GM21367 (cell line): Measurements from ENCODE around the gene FGF14.
A peak's percentile ranks its signal among the peaks of the same experiment; 100 is the strongest.

Source experiments
- ATAC-seq: cut with Tn5 transposase; IDR thresholded peaks from one replicate; pipeline ENCODE4 v1.9.1; 2021; ENCODE audit not compliant: unreplicated experiment

Gene FGF14

DNA sequence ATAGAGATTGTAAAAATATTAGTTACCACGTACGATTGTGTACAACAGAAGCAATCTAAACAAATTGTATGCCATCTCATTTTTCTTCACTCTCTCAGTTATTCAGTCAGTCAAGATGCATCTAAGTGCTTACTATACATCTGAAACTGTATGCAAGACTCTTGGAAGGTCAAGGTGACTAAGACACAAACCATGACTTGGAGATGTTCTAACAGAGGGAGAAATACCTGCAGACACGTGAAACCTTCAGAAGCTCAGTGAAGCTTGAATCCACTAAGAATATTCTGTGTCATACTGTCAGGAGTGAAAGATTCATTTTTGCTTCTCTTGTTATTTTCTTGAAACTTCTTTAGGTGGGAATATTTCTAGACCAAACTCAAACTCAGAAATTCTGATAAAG, 584.0 kb downstream of the FGF14 start:
- no peak for ATAC-seq

DNA sequence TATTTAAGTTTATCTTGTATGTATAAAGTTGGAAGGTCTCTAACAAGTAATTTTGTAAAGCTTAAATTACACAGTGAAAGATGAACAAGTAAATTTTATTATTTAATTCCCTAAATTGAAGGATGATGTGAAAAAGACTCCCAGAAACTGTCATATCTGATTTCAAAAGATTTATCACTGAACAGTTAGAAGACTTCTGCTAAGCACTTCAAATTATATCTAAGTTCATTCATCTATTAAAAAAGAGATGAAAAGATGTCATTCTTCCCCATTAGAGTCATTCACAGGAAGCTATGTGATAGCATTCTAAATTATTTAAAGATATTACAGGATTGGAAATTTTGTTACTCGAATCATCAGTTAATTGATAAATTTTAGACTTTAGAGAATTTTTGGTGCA, 590.0 kb downstream of the FGF14 start:
- ATAC-seq, result no peak

- ATAC-seq, result no peak
These were observed 590.5 kb downstream of the FGF14 start for GRCh38 chr13:101811284-101811839.

- ATAC-seq, result no peak
These were observed 602.7 kb downstream of the FGF14 start for GRCh38 chr13:101799196-101799595.

DNA sequence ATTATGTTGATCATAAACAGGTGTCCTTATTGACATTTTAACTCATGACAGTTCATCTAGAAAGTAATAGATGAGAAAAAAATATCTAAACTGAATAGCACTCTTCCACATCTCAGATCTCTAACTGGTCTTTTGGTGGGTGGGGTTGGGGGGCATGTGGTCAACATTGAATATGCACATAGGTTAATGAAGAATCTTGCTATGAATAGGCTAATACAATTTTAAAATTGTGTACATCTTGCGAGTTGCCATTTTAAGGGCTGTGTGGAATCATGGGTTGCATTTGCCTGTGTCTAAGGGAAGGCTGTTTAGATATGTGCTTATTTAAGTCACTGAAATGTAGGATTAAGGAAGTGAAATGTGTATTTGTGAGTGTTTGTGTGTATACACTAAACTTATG, 603.4 kb downstream of the FGF14 start:
- ATAC-seq, result no peak

DNA sequence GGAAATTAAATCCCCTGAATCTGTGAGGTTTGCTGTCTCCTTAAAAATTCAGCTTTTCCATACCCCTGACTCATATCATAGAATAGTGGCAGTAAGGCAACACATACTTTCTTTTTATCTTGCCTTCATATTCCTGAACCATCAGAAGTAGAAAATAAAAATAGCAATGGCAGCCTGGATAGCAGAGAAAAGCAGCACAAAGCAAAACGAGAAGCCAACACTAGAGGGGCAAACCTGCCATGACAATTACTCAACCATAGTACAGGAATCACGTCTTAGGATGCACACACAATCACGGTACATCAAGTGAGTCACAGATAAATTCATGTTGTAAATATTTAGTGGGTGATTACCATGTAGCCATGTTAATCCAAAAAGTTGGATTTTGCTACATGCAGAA, 606.4 kb downstream of the FGF14 start:
- no peak for ATAC-seq

- ATAC-seq, result no peak
These were observed 606.8 kb downstream of the FGF14 start for GRCh38 chr13:101795025-101795424.

GRCh38 chr13:101792189-101792588, 609.7 kb downstream of the FGF14 start:
- ATAC-seq, result no peak

DNA sequence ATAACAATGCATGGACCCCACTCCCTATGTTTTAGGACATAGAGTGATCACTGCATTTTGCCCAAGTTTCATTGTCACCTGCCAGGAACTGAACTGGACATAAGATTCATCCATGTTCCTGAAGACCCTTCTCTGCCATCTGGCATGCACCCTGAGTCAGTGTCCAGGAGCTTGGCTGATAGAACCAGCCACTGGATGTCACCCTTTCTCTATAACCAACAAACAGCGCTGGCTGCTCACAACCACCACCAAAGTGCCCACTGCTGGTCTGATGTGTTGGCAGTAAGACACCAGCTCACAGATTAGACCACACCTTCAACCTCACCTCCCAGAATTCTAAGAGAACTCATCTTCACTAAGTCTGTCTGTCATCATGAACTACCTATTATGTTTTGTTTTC, 616.0 kb downstream of the FGF14 start:
- no peak for ATAC-seq

- ATAC-seq, result no peak
These were observed 617.5 kb downstream of the FGF14 start for GRCh38 chr13:101784313-101784712.

DNA sequence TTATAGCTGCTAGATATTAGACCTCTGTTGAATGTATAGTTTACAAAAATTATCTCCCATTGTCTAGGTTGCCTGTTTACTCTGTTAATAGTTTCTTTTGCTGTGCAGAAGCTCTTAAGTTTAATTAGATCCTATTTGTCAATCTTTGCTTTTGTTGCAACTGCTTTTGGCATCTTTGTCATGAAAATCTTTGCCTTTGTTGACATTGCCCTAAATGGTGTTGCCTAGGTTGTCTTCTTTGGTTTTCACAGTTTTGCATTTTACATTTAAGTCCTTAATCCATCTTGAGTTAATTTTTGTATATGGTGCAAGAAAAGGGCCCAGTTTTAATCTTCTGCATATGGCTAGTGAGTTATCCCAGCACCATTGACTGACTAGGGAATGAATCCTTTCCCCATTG, 618.3 kb downstream of the FGF14 start:
- no peak for ATAC-seq

DNA sequence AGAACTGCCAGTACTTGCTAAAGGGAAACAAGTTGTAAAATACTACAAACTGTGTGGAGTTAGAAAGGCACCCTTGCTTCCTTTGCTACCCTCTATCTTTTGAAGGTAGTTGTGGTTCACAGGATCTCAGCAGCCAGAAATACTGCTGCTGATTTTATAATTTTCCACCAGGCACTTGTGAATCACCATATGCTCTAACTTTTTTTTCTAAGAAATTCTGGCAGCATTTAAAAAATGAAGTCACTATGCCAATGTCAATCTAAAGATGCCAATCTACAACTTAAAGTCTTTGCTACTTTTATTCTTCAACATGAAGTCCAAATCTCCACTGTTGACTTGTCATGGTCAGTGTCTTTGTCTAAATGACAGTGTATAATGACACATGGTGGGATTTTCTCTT, 621.6 kb downstream of the FGF14 start:
- ATAC-seq, result no peak

DNA sequence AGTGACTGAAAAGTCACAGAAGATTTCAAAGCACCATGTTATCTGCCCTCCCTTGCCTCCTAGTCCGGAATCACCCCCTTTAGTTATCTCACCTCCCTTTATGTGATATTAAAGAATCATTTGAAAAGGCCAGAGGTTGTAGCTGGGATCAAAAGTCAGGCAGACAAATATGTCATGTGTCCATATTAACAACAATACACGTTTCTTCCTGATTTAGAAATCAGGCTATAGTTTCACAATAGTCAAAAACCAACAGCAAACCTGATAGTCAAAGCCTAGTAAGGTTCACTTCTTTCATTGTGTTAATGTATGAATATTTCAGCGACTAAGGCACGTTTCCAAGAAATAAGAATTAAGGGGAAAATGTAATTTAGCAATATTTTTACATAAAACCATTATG, 622.7 kb downstream of the FGF14 start:
- ATAC-seq, result no peak

DNA sequence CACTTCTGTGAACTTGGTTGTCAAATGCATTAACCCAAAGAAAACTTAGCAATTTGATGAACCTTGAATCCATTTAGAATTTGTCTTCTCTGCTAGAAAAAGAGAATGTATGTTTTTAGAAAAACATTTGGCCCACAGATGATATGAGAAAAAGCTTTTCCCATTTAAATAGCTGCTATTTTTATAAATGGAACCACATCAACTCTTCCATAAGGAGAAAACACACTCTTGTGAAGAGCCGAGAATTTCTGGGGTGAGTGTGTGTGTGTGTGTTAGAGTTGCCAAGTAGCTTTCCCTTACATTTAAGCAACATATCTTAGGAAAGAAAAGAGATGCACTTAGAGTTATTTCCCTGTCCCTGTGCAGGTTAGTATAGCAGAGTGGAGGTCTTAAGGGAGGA, 626.6 kb downstream of the FGF14 start:
- ATAC-seq, result no peak

DNA sequence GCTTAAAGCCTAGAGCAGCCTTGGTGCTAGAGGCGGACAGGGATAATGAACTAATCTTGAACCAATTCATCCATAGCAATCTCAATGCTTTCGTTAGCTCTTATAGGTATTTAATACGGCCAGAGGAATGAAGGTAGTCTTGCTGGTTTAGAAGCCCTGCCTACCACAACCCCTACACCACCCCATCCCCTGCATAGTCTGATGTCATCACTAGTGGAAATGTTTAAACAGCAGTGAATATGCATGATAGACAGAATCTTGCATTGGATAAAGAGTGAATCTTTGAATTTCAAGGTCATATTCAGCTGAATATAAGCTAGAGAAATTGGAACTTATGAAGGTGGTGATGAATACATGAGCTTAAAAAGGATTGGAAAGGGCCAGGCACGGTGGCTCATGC, 627.5 kb downstream of the FGF14 start:
- no peak for ATAC-seq

DNA sequence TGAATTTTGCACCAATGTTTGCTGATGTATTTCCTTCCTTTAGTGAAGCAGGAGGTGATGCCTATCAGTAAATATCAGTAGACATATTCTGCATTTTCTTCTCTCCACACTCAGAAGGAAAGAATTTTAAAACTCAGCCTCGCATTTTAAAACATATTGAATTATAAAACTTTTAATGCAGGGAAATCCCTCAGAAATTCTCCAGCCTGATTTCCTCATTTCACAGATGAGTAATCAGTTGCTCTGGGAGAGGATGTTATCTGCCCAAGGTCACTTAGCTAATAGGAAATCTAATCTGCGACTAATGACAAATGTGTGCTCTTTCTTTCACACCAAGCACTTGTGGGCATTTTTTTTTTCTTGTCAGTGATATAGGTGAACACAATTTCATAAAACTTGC, 628.8 kb downstream of the FGF14 start:
- ATAC-seq, result no peak

DNA sequence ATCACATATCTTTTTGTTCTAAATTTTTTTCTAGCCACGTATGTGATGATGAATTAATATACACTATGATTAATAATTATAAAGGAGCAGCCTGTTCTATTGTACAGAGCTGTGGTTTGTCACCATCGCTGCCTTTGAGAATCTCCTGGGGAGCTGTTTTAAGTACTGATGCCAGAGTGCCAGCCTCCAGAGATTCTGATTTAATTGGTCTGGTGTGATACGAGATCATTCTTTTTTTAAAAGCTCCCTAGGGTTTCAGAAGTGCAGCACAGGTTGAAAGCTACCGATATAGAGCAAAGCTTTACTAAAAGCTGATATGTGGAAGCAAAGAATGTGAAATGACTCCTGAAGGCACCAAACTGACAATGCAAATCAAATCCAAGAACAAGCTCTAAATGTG, 634.7 kb downstream of the FGF14 start:
- no peak for ATAC-seq

DNA sequence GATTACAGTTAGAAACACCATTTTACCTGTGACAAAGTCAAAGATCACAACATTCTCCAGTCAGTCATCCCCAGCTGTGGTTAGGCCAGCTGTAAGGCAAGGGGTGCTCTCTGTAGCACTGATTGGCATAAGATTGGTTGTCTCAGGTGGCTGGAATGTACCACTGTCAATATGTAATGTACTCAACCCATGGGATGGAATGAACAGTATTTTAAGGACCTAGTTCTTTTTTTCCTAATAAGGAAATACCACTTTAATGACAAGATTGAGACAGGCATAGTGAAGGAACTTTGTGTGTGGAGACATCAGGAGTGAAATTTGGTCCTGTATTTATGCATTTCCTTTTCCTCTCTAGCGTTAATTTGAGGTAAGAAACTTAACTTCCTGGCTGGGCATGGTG, 638.7 kb downstream of the FGF14 start:
- ATAC-seq, result no peak

GRCh38 chr13:101757446-101758039, 644.3 kb downstream of the FGF14 start:
- no peak for ATAC-seq

DNA sequence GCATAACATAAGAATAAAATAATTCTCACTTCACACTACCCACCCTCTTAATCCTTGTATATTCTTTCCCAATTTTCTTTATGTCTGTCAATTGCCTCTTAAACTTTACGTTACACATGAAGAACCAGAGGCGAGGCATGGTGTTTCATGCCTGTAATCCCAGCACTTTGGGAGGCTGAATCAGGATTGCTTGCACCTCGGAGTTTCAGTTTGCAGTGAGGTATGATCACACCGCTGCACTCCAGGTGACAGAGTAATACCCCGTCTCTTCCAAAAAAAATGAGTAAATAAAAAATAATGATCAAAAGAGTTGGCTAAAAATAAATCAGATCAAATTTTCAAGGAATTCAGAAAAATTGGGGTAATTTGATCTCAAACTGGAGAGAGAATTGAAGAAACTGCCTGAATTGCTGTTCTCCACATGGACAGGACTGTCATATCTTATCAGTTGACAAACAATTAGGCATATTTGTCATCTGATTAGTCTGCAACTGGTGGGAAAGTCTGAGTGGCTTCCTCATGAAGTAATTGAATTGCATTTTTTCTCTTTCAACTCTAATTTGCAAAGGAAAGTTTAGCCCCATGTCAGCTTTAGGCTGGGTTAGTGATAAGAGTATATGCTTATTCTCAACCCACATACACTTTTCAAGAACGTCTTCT, 646.5 kb downstream of the FGF14 start:
- no peak for ATAC-seq

- ATAC-seq, result no peak
These were observed 649.4 kb downstream of the FGF14 start for GRCh38 chr13:101752432-101752831.

- ATAC-seq, result peak; percentile 64
These were observed 650.4 kb downstream of the FGF14 start for GRCh38 chr13:101751488-101751887.

DNA sequence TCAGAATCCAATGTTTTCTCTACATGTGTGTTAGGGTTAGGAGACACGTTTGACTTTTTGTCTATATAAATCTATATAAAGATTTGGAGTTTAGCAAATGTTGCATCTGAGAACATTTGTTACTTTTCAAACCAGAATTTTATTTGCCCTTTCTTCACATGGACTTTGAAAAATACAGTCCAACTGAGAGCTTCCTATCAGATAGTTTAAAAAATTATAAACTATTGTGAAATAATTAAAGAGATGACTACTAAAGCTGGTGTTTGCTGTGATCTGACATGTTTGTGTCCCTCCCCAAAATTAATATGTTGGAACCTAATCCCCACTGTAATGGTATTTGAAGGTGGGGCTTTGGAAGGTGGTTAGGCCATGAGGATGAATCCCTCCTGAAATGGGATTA, 652.3 kb downstream of the FGF14 start:
- no peak for ATAC-seq
